Measurements from ENCODE around the gene IGFBP1. TPM values are rescaled to one million over a fixed set of nuclear protein-coding genes. Genes with fewer than 3 reads are reported as not detected.

IGFBP1 gene
- polyA plus RNA-seq, 1 donor from 2014 or later, result not detected

DNA sequence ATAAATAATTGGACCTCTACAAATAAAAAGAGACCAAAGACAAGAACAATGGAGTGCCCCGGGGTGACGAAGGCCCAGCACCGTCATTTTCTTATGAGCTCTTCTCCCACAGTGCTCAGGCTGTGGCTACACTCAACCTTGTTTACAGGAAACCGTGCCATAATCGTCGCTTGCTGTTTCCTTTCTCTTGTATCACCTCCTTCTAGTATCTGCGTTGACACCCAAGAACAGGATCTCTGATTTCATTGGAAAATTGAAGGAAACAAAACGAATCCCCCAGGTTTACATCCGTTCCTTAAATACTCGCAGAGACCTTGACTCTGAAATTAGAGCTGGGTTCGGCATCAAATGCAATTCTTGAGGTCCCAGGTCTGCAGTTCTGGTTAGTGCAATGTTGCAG is 34.5 kb downstream of the IGFBP1 start:
- Histone ChIP-seq H3K4me2 (ENCODE audit: low read length) (no peak overlapping the region), H3K9me2 (ENCODE audit: insufficient read depth, low read length) (no peaks in the 10 kb centered on the region), H3K9me3 (ENCODE audit: low read length) (no peaks in the 10 kb centered on the region), H2AFZ (ENCODE audit: low read depth, low read length) (no peak overlapping the region), H4K20me1 (ENCODE audit: insufficient read depth) (no peaks in the 10 kb centered on the region), H3K4me3 (ENCODE audit: low read length) (no peak overlapping the region), H3F3A (ENCODE audit: insufficient read depth, low read length, poor library complexity, severe bottlenecking) (peaks cover 3% of the 10 kb centered on the region), H3K9ac (ENCODE audit: low read length) (no peak overlapping the region), H3K79me2 (replicated peaks; ENCODE audit: insufficient read depth, low read length) (no peaks in the 10 kb centered on the region), H3K36me3 (ENCODE audit: insufficient read depth, low read length) (no peaks in the 10 kb centered on the region), H3K27ac (ENCODE audit: low read length) (no peak overlapping the region), H3K27me3 (ENCODE audit: insufficient read depth, low read depth, low read length) (peaks cover 43% of the 10 kb centered on the region)
- TF ChIP-seq, protein P1, sequence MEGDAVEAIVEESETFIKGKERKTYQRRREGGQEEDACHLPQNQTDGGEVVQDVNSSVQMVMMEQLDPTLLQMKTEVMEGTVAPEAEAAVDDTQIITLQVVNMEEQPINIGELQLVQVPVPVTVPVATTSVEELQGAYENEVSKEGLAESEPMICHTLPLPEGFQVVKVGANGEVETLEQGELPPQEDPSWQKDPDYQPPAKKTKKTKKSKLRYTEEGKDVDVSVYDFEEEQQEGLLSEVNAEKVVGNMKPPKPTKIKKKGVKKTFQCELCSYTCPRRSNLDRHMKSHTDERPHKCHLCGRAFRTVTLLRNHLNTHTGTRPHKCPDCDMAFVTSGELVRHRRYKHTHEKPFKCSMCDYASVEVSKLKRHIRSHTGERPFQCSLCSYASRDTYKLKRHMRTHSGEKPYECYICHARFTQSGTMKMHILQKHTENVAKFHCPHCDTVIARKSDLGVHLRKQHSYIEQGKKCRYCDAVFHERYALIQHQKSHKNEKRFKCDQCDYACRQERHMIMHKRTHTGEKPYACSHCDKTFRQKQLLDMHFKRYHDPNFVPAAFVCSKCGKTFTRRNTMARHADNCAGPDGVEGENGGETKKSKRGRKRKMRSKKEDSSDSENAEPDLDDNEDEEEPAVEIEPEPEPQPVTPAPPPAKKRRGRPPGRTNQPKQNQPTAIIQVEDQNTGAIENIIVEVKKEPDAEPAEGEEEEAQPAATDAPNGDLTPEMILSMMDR (IDR thresholded peaks at IDR 0.05; ENCODE audit: poor library complexity, severe bottlenecking), result no peak
- TF ChIP-seq POLR2AphosphoS5 (IDR thresholded peaks at IDR 0.05), result no peak
- TF ChIP-seq EZH2 (IDR thresholded peaks at IDR 0.05; ENCODE audit: borderline replicate concordance, insufficient read depth, low read length, poor library complexity, severe bottlenecking), result no peak
- no peak for TF ChIP-seq SMC3 (conservative IDR thresholded peaks at IDR 0.05; ENCODE audit: poor library complexity)
- TF ChIP-seq, protein P2, sequence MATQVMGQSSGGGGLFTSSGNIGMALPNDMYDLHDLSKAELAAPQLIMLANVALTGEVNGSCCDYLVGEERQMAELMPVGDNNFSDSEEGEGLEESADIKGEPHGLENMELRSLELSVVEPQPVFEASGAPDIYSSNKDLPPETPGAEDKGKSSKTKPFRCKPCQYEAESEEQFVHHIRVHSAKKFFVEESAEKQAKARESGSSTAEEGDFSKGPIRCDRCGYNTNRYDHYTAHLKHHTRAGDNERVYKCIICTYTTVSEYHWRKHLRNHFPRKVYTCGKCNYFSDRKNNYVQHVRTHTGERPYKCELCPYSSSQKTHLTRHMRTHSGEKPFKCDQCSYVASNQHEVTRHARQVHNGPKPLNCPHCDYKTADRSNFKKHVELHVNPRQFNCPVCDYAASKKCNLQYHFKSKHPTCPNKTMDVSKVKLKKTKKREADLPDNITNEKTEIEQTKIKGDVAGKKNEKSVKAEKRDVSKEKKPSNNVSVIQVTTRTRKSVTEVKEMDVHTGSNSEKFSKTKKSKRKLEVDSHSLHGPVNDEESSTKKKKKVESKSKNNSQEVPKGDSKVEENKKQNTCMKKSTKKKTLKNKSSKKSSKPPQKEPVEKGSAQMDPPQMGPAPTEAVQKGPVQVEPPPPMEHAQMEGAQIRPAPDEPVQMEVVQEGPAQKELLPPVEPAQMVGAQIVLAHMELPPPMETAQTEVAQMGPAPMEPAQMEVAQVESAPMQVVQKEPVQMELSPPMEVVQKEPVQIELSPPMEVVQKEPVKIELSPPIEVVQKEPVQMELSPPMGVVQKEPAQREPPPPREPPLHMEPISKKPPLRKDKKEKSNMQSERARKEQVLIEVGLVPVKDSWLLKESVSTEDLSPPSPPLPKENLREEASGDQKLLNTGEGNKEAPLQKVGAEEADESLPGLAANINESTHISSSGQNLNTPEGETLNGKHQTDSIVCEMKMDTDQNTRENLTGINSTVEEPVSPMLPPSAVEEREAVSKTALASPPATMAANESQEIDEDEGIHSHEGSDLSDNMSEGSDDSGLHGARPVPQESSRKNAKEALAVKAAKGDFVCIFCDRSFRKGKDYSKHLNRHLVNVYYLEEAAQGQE (IDR thresholded peaks at IDR 0.05; ENCODE audit: borderline replicate concordance), result no peak
- TF ChIP-seq EP300 (conservative IDR thresholded peaks at IDR 0.05; ENCODE audit: poor library complexity, severe bottlenecking), result no peak
- no peak for TF ChIP-seq MXI1 (conservative IDR thresholded peaks at IDR 0.05; ENCODE audit: poor library complexity, severe bottlenecking)
- TF ChIP-seq RAD21 (conservative IDR thresholded peaks at IDR 0.05), result no peak
- TF ChIP-seq TAF1 (IDR thresholded peaks at IDR 0.05; ENCODE audit: low read depth), result no peak

DNA sequence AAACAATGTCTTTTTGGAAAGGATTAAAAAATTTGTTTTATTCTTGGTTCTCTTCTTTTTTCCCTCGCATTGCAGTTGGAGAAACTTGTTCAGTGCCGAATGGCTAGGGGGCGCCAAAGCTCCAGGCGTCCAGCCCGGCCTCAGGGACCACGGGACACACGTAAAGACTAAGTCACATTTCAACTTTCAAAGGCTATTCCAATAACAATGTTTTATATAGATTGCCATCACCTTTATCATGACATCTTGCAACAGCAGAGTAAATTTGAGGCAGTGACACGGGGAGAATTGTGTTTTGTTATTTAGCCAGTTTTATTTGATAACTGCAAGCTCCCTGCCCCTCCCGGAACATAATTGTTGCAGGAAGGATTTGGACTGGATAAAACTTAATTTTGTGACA is 35.0 kb downstream of the IGFBP1 start:
- no peaks in the 10 kb centered on the region for H3K9me3 ChIP-seq (ENCODE audit: low read length)
- no peak overlapping the region for H3K4me3 ChIP-seq (ENCODE audit: low read length)
- no peaks in the 10 kb centered on the region for H4K20me1 ChIP-seq (ENCODE audit: insufficient read depth)
- H3F3A ChIP-seq (ENCODE audit: insufficient read depth, low read length, poor library complexity, severe bottlenecking), result peaks cover 3% of the 10 kb centered on the region
- no peaks in the 10 kb centered on the region for H3K79me2 ChIP-seq (replicated peaks; ENCODE audit: insufficient read depth, low read length)
- TF ChIP-seq TAF1 (IDR thresholded peaks at IDR 0.05; ENCODE audit: low read depth) (no peak), EP300 (conservative IDR thresholded peaks at IDR 0.05; ENCODE audit: poor library complexity, severe bottlenecking) (no peak), MXI1 (conservative IDR thresholded peaks at IDR 0.05; ENCODE audit: poor library complexity, severe bottlenecking) (no peak), RAD21 (conservative IDR thresholded peaks at IDR 0.05) (peak; percentile 87), POLR2AphosphoS5 (IDR thresholded peaks at IDR 0.05) (no peak), EZH2 (IDR thresholded peaks at IDR 0.05; ENCODE audit: borderline replicate concordance, insufficient read depth, low read length, poor library complexity, severe bottlenecking) (no peak), SMC3 (conservative IDR thresholded peaks at IDR 0.05; ENCODE audit: poor library complexity) (peak; percentile 84)
- TF ChIP-seq, protein P2 (IDR thresholded peaks at IDR 0.05; ENCODE audit: borderline replicate concordance), result no peak
- TF ChIP-seq, protein P1 (IDR thresholded peaks at IDR 0.05; ENCODE audit: poor library complexity, severe bottlenecking), result peak; percentile 85
- no peaks in the 10 kb centered on the region for H3K36me3 ChIP-seq (ENCODE audit: insufficient read depth, low read length)
- H2AFZ ChIP-seq (ENCODE audit: low read depth, low read length), result no peak overlapping the region
- H3K27me3 ChIP-seq (ENCODE audit: insufficient read depth, low read depth, low read length), result peaks cover 43% of the 10 kb centered on the region
- no peak overlapping the region for H3K27ac ChIP-seq (ENCODE audit: low read length)
- H3K9ac ChIP-seq (ENCODE audit: low read length), result no peak overlapping the region
- H3K9me2 ChIP-seq (ENCODE audit: insufficient read depth, low read length), result no peaks in the 10 kb centered on the region
- H3K4me2 ChIP-seq (ENCODE audit: low read length), result no peak overlapping the region

Data from neural cell (in vitro differentiated cells).